Measurements from ENCODE around the gene AQP12B.

The AQP12B gene

DNA sequence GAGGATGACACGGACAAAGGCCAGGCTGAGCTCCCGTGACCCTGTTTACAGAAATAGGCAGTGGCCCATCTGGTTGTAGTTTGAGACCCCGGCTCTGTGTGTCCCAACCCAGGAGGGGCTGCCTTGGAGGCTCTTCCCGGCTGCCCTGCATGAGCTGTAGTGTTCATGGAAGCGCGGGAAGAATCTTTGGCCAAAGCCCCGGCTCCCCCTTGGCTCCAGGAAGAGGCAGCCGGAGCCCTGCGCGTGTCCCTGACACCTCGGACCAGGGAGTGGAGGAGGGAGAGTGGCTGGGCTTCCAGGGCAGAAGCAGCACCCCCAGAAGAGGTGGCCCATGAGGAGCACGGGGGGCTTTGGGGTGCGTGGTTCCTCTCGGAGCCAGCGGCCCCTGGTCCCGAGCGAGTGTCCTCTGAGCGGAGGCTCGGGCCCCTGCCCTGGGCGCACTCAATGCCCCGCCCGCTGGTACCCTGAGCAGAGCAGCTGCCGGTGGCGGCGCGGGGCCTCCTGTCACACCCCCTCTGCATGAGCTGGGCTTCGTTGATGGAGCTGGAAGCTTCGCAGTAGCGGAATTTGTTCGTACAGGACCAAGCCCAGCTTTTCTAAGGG lies 35.7 kb downstream of the AQP12B start:
- DNase-seq, result no peak

DNA sequence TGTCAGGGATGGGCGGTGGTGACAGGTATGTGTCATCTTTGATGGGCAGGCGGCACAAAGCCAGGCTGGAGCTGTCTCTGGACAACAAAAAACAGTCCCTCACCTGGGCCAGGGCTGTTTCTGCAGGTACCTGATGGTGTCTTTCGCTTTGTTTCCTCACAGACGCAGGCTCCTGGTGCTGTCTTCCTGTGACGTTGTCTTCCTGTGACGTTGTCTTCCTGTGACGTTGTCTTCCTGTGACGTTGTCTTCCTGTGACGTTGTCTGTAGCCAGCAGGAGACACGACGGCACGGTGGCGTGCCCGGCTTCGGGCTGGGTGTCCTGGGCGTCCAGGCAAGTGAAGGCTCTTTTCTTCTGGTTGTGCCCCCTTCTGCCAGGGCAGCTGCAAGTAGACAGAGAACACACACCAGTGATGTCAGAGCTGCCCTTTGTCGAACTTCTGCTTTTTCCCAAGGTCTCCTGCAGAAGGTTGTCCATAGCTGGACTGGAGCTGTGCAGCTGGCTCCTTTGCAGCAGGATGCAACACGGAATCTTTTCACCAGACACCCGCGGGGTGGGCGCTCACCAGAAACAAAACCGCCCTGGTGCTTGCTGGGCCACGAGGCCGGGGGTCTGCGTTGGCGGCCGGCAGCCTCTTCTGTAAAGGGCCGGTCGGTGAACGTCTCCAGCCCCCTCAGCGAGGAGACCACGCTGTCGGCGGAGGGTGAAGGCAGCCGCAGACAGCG lies 36.3 kb downstream of the AQP12B start:
- DNase-seq, result no peak

DNA sequence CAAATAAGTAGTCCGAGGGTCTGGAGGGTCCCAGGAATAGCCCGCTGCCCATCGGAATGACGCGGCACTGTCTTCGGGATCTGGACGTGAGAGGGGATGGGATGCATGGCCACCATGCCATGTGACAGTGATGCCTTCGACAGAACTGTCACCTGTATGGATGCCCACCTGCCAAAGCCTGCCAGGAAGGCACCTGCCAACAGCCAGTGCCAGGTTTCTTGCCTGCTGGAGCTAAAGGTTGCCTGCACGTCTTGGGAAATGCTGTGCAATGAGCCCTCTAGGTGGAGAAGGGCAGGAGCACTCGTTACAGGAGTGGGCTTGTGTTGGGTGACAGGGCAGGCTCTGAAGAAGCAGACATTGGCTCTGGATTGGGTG lies 36.9 kb downstream of the AQP12B start:
- DNase-seq, result no peak

DNA sequence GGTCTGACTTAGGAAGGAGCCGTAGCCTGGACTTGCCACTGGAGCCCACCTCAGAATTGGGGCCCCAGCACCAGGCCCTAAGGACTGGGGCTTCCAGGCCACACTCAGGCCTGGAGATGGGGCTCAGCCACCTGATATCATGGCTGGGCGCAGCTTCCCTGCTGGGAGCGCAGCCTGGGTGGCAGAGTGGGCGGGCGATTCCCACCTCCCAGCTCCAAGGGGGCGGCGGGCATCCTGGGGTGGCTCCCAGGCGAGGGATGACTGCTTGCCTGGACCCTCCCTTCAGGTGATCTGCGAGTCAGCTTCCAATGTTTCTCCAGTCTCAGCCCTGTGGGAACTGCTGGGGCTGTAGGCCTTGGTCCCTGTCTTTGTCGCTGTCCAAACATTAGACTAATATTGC lies 37.3 kb downstream of the AQP12B start:
- no peak for DNase-seq

DNA sequence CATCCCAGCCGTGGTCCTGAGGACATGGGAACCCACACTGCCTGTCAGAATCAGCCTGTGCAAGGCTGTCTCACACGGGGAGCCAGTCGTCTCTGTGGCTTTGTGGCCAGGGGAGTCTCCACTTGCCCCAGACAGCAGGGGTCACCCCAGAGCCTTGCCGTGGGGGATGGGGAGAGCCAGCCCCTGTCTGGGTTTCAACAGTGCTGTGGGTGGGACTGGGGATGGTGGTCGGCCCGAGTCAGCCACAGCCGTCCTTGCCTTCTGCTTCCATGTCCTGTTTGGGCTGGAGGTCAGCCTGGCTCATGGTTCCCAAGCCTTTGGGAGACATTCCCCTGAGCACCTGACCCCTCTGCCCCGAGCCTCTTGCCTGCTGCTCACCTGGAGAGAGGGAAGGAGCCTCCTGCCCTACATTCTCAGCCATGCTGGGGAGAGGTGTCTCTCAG lies 37.8 kb downstream of the AQP12B start:
- no peak for DNase-seq

DNA sequence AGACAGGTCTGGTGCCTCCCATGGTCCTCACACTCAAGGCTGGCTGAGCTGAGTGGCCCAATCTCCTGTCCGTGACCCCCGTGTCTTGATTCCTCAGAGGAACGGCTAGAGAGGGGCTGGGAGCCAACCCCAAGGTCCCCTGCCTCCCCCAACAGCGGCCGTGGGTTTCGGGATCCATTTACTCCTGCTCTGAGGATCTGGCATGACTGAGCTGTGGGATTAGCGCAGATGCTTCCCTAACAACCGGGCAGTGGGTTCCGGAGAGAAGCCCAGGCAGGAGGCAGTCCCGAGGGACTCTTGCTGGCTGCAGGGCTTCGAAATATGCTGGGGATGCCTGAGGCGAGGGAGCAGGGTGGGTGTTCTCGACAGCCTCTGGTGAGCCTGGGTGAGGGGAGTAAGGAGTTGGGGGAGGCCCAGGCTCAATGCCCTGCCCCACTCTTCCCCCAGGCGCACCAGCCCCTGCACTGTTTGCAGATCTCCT lies 38.5 kb downstream of the AQP12B start:
- DNase-seq, result no peak

DNA sequence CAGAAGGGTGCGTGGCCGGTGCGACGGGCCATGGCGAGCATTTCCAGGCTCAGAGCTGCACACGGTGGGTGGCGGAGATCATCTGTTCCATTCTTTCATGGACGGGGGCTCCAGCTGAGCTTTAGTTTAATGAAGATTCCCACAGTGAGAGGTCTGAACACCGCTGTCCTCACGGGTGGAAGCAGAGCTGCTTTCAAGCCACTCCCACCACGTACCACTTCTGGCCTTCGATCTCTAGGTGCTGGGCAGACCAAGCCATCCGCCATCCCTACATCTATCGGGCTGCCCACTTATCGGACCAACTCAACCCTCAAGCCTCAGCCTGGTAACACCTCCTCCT lies 38.9 kb downstream of the AQP12B start:
- no peak for DNase-seq

DNA sequence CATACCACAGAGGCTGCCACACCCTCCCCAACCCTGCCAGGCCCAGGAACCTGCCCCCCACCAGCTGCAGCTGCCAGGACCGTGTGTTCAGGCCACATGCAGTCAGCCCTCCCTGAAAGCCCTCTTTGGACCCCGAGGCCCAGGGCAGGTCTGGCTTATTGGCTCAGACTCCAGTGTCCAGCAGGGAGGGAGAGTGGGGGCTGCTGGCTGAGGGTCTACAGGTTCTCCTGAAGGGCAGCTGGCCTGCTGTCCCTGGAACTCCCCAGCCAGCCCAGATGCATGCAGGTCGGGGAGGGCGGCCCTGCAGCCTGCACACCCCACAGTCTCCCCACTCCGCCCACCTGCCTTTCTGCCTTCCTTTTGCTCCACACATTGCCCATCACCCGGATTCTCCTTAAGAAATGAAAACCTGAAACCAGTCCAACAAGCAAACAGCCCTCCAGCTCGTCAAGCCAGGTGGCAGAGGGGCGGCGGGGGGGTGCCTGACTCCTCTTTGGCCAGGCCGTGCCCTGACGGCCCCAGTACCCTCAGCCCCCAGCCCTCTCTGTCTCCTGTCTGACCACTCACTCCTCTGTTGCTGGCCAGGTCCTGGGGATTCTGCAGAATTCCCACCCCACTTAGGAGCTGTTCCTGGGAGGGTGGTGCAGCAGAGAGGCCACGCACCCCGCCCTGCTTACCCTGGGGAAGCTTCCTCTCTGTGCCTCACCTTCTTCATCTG lies 39.4 kb downstream of the AQP12B start:
- DNase-seq, result no peak

DNA sequence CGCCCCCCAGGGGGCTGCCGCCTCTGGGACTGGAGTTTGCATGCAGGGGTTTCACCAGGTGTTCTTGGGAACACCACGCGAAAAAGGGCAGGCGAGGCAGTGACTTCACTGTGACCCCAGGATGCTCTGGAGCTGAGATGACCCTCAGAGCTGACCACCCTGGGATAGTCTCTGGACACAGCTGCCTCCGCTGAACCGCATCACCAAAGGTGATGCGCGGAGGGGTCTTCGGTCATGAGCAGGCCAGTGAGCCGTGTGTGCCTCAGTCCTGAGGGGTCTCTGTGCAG lies 39.9 kb downstream of the AQP12B start:
- DNase-seq, result no peak

DNA sequence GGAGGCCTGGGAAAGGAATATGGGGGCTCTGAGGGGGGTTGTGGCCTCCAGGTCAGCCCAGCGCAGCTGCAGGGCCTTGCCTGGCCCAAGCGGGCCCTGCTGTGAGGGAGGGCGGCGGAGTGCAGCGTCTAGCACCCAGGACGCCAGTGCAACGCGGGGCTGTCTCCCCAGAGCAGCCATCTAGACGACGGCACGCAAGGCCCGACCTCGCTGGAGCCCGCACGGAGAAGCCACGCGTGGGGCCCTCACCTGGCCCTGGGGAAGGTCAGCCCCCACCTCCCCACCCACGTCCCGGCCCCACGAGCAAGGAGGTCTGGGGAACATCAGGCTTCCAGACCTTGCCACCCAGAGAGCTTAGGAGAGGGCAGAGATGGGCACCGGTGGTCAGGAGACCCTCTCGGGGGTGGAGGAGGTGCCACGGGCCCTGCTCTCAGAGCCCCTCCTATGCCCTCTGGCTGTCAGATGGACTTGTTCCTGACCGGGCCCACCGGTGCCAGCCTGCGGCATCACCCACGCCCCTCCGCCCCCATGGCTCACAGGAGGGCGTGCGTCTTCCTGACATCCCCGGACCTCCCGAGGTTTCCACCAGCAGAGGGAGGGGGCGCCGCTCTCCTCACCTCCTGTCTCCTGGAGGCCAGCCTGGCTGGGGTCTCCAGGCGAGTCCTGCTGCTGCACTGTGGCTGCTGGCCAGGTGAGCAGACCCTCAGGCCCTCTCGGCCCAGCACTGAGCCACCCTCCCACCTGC lies 40.5 kb downstream of the AQP12B start:
- no peak for DNase-seq

DNA sequence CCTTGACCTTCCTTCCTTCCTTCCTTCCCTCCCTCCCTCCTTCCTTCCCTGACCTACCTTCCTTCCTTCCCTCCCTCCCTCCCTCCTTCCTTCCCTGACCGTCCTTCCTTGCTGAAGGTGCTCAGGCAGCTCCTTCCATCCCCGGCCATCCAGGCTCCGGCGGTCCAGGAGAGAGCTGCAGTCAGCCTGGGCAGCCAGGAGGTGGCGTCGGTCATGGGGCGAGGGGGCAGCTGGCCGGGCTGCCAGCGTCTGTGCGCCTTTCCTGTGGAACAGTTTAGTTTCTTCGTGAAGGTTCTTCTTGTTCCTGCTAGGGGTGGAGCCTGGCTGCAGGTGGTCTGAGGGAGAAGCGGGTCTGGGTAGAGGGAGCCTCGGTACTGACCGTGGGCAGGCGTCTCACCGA lies 41.7 kb downstream of the AQP12B start:
- DNase-seq, result no peak

DNA sequence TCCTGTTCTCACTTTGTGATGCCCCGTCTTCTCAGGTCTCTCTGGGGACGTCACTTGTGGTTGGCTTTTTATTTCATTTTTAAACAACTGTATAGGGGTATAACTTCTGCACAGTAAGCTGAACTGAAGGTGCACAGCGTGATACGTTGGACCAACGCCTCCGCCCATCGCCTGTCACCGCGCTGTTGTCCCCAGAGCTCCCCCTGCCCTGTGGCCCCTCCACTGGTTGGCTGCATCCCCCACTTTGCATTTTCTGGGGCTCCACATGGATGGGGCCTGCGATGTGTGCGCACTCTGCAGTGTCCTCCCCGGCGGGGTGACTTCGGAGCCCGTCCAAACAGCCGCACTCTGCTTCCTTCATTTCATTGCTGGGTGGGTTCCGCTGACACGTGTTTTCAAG lies 43.1 kb downstream of the AQP12B start:
- DNase-seq, result no peak

DNA sequence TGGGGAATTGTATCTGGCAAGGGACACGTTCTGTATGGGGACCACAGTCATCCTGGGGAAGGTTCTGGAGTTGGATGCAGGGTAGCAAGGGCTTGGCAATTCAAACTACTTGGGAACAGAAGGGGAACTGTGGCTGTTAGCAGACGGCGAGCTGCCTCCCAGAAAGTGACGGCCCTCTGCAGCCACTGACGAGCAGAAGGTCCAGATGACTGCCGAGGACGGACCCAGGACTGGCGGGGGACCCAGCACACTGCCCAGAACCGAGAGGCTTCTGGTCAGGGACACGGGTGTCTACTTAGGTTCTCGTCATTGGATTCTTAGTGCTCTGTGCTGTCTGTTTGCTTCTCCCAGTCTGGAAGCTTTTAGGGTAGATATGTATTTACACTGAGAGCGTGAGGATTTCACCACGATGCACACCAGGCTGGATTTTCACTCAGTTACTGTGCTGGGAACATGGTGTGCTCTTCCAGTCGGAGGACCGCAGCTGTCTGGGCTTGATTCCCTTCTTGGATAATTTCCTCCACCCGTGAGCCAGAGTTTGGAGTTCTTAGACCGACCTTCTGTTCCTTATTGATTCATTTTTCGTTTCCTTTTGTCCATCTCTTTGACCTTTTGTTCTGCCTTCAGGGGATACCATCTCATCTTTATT lies 44.0 kb downstream of the AQP12B start:
- DNase-seq, result no peak

DNA sequence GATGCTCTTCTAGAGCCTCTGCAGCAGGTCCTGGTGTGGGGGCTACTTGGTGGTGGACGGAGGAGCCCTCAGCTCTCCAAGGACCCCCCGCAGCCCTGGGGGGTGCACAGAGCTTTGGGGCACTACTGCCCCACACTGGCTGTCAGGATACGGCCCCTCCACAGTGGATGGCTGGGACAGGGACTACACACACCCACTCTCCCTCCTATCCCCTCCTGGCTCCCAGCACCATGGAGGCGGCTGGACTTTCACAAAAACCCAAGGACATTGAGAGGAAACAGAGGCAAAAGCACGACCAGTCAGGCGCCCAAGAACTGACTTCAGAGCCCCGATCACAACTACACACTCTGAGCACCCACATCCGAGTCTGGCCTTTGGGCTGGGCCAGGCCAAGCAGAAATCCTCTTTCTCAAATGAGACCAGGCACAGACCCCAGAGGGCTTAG lies 44.8 kb downstream of the AQP12B start:
- DNase-seq, result no peak

DNA sequence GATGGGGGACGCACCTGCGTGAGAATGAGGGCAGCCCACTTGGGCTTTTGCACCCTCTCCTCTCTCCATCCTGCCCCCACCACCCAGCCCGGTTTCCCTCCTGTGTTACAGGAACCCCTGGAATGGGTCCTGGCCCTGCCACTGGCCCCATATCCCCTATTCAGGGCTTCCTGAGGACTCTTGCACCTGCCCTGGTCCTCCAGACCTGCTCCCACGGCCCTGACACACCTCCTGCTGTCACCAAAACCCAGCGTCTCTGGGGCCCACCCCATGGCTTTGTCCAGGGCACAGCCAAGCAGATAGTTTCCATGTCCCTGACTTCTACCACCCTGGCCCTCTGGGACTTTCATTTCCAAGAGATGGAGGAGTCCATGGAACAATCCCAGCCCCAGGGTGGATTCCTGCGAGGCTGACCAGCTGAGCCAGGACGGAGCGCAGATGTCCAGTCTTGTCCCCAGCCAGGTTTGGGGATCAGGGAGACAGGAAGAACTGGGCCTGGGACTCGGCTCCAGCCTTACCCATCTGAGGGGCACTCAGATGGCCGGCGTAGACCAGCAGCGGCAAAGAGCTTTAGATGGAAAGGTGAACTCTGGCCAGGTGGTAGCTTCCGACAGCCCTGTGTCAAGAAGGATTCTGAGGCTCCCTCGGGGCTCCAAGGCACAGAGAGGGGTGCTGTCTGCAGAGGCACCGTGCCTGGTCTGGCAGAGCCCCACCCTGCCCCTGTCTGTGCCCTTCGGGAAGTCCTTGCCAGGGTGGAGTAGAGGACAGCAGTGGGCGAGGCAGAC lies 45.4 kb downstream of the AQP12B start:
- no peak for DNase-seq

DNA sequence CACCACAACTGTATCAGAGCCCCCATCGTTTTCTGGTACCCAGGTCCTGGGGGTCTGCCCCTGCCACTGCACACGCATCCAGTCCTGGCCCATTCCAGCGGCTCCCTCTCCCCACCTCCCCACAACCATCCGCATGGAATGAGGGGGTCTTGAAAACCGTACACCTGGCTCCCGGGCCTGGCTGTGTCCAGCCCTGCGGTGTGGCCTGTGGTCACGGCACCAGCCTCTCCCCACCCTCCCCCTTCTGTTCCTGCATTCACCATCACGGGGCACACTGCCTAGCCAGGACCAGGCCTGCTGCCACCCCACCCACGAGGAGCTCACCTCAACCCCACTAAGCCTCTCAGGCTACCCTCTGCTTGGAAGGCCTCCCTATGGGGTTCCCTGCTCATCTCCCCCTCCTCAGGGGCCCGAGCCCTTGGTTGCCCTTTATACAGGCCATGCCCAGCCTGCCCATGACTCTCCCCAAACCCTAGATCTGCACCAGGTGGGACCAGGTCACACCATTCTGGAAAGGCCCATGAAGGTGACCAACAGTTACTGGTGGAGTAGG lies 46.0 kb downstream of the AQP12B start:
- DNase-seq, result no peak

DNA sequence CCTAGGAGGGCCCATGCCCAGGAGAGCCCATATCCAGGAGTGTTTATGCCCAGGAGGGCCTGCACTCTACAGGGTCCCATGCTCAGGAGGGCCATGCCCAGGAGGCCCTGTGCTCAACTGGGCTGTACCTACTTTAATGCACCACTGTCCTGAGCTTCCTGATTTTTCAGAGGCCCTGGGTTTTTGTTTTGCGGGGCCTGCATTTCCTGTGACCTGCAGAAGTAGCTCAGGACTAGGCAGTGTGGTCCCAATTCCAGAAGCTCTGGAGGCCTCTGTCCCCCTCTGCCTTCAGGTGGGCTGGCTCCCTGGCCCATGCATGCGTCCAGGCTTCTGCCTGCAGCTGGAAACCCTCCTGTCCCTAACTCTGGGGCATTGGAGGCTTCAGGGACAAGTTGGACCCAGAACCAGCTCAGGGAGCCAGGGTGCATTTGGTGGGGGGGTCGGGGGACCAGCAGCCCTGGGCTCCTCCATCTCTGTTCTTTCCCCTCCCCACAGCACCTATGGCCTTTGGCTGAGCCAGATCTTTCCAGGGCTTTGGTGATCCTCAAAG lies 46.6 kb downstream of the AQP12B start:
- DNase-seq, result no peak

DNA sequence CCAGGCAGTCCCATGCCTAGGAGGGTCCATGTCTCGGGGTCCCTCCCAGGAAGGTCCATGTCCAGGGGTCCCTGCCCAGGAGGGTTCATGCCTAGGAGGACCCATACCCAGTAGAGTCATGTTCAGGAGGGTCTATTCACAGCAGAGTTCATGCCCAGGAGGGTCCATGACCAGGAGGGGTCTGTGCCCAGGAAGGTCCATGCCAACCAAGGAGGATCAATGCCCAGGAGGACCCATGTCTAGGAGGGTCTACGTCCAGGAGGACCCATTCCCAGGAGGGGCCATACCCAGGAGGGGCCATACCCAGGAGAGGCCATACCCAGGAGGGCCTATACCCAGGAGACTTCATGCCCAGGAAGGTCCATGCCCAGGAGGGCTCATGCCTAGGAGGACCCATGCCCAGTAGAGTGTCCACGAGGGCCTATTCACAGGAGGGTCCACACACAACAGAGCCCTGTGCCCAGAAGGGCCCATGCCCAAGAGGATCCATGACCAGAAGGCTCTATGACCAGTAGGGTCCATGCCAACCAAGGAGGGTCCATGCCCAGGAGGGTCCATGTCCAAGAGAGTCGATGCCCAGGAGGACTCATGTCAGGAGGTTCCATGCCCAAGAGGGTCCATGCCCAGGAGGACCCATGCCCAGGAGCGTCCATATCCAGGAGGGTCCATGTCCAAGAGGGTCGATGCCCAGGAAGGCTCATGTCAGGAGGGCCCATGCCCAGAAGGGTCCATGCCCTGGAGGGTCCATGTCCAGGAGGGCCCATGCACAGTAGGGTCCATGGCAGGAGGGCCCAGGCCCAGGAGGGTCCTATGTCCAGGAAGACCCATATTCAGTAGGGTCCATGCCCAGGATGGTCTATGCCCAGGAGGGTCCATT lies 47.3 kb downstream of the AQP12B start:
- DNase-seq, result no peak

DNA sequence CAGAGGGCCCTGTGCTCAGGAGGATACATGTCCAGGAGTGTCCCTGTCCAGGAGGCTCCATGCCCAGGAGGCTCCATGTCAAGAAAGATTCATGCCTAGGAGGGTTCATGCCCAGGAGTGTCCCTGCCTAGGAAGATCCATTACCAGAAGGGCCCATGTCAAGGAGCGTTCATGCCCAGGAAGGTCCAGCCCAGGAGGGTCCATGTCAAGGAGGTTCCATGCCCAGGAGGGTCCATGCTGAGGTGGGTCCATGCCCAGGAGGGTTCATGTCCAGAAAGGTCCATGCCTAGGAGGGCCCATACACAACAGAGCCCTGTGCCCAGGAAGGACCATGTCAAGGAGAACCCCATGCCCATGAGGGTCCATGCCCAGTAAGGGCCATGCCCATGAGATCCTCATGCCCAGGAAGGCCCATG lies 50.4 kb downstream of the AQP12B start:
- DNase-seq, result no peak

DNA sequence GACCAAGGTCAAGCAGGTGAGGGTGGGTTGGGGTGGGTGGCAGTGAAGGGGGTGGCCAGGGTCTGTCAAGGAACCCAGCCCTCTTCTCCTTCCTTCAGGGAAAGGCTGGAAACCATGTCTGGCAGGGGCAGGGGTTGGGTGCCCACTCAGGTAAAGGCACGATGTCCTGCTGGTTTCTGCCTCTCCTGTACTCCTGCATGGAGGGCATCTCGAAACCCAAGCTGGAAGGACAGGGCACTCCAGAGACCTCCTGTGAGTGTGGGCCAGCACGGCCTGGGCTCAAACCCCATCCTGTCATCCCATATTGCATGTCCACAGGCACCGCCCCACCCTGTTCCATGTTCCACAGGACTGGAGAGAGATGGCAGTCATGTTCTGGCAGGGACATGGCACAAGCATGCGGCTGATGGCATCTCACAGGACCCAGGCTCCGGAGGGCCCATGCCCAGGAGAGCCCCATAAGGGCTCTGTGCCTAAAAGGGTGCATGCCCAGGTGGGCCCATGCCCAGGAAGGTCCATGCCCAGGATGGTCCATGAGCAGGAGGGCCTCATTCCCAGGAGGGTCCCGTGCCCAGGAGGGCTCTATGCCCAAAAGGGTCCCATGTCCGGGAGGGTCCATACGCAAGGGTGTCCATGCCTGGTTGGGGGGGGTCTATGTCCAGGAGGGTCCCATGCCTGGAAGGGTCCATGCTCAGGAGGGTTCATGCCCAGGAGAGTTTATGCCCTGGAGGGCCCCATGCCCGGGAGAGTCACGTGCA lies 51.0 kb downstream of the AQP12B start:
- no peak for DNase-seq
